ENCODE data around the gene FOXA3. TPM values are rescaled to one million over a fixed set of nuclear protein-coding genes. Genes with fewer than 3 reads are reported as not detected.

The FOXA3 gene
- total and polyA plus RNA-seq, 10 of the 15 experiments (the other 5 are each of a cell fraction or from before 2014, with no cell fraction given), result 0.04 to 0.83 (median 0.11) TPM; not detected in 5

- H3K4me3 ChIP-seq, result peak overlapping the region; percentile 98
- intact Hi-C loops (cut with micrococcal nuclease; ENCODE audit: unreplicated experiment) (loop anchor here (5.0 kb wide), 1 partner anchor 86 kb away; the partner anchor contains the start of gene RSPH6A), in situ Hi-C loops (cut with MboI) (no loop called here)
- H3K27ac ChIP-seq (ENCODE audit: control insufficient read depth, insufficient read depth), result peak overlapping the region; percentile 27; the same call in 1 of the 2 replicates
- H3K4me2 ChIP-seq (ENCODE audit: control insufficient read depth, insufficient read depth), result peak overlapping the region; percentile 90
- RAD21 ChIA-PET (ENCODE audit: unreplicated experiment), result interaction anchor here (1.1 to 2.3 kb wide), 7 partner anchors 11 to 133 kb away, joined by 4 to 26 read pairs (median 11); partner anchors contain the start of genes FOXA3, IRF2BP1, SIX5 and SYMPK
- BruUV-seq (replicated peaks), result TSS peak; percentile 78
- FAIRE-seq (peak; percentile 98), ATAC-seq (peak; percentile 92), DNase-seq (ENCODE audit: low read depth, low spot score) (peak; percentile 96)
- 11% methylated on average over 63 of the region's 73 CpGs for WGBS (ENCODE audit: insufficient coverage, insufficient replicate concordance, low lambda C conversion rate, missing lambda C conversion rate)
- H4K20me1 ChIP-seq (ENCODE audit: control insufficient read depth, insufficient read depth), result no peaks in the 10 kb centered on the region
- no peaks in the 10 kb centered on the region; a peak in 1 of 4 replicates for H3K36me3 ChIP-seq (ENCODE audit: control insufficient read depth in 2 of 2, insufficient read depth in 2 of 2, low read length in 1 of 2)
- peaks cover 8% of the 10 kb centered on the region for H3K79me2 ChIP-seq (ENCODE audit: control insufficient read depth, insufficient read depth, low read length)
- POLR2A ChIA-PET, result interaction anchor here (0.6 to 3.7 kb wide), 13 partner anchors 10 to 937 kb away, joined by 3 to 23 read pairs (median 6); partner anchors contain the start of genes CCDC61, FOXA3, IRF2BP1 and SIX5
- H3K27me3 ChIP-seq (replicated peaks in 1 of 2; ENCODE audit: control insufficient read depth in 2 of 2, insufficient read depth in 2 of 2, low read length in 1 of 2), result no peaks in the 10 kb centered on the region
- SMC1A ChIA-PET (ENCODE audit: uncharacterized antibody, unreplicated experiment), result interaction anchor here (0.6 to 1.9 kb wide), 7 partner anchors 14 to 92 kb away, joined by 3 to 9 read pairs (median 4); partner anchors contain the start of genes CCDC61, IRF2BP1 and SYMPK
- peak overlapping the region; percentile 24; the same call in 1 of the 2 replicates for H3K9ac ChIP-seq (ENCODE audit: control insufficient read depth, insufficient read depth, low read length)
- CTCF ChIA-PET, result interaction anchor here (0.6 to 3.6 kb wide), 11 partner anchors 15 to 172 kb away, joined by 3 to 28 read pairs (median 4); partner anchors contain the start of genes FBXO46, FOXA3, IRF2BP1 and SIX5
- H3K4me1 ChIP-seq (ENCODE audit: control insufficient read depth, insufficient read depth, low read length), result peaks cover 10% of the 10 kb centered on the region
- H3K9me3 ChIP-seq (replicated peaks; ENCODE audit: control insufficient read depth, insufficient read depth, low read length), result no peaks in the 10 kb centered on the region
- peak overlapping the region; percentile 95 for H2AFZ ChIP-seq (ENCODE audit: control insufficient read depth, low read depth, low read length)
- no peak for TF ChIP-seq NR2F1 (conservative IDR thresholded peaks at IDR 0.05)
- TF ChIP-seq MYB (IDR thresholded peaks at IDR 0.05; ENCODE audit: borderline replicate concordance, low read depth, low read length), result no peak
- peak; percentile 22 for TF ChIP-seq E4F1 (IDR thresholded peaks at IDR 0.05; ENCODE audit: borderline replicate concordance, partially characterized antibody)
- peak; percentile 35 for TF ChIP-seq NBN (IDR thresholded peaks at IDR 0.05)
- TF ChIP-seq EED (IDR thresholded peaks at IDR 0.05; ENCODE audit: low read depth), result 0 out of 2 replicates have a peak, but pooled peaks have one; percentile 25
- TF ChIP-seq ESRRA (IDR thresholded peaks at IDR 0.05; ENCODE audit: low read length), result 0 out of 2 replicates have a peak, but pooled peaks have one; percentile 15
- TF ChIP-seq CEBPB (IDR thresholded peaks at IDR 0.05; ENCODE audit: borderline replicate concordance in 1 of 2, low read depth in 2 of 2, low read length in 2 of 2), result no peak
- no peak for TF ChIP-seq ELK1 (IDR thresholded peaks at IDR 0.05; ENCODE audit: low read depth, low read length)
- TF ChIP-seq RB1 (IDR thresholded peaks at IDR 0.05; ENCODE audit: borderline replicate concordance), result 0 out of 2 replicates have a peak, but pooled peaks have one; percentile 75
- no peak for TF ChIP-seq BCLAF1 (IDR thresholded peaks at IDR 0.05)
- no peak; the same call in 1 of the 2 replicates for TF ChIP-seq LARP7 (IDR thresholded peaks at IDR 0.05)
- peak; percentile 84 for TF ChIP-seq POLR2A (IDR thresholded peaks at IDR 0.05; ENCODE audit: low read depth, low read length)
- TF ChIP-seq RFX5 (IDR thresholded peaks at IDR 0.05; ENCODE audit: low read depth, low read length), result peak; percentile 36; the same call in 1 of the 2 replicates
- TF ChIP-seq NFYB (IDR thresholded peaks at IDR 0.05; ENCODE audit: insufficient read depth, low read depth, low read length), result peak; percentile 72
- peak; percentile 53 for TF ChIP-seq GATAD2B (conservative IDR thresholded peaks at IDR 0.05; ENCODE audit: low read depth)
- TF ChIP-seq ZNF217 (IDR thresholded peaks at IDR 0.05), result no peak
These were observed 38.8 kb downstream of the FOXA3 start for GRCh38 chr19:45902651-45903625.

All from GM12878 (cell line).